SJCRH30 (cell line): ENCODE results near the gene TCF25. TPM values are rescaled to one million over a fixed set of nuclear protein-coding genes. Genes with fewer than 3 reads are reported as not detected.
"Not testable (repeated sequence)": the region's sequence is repeated elsewhere in the genome, so short reads cannot be mapped to it uniquely, and the experiment has no call there.

Experiments used
- DNase-seq, 2 experiments: peaks; one replicate each; pipeline ENCODE4 v3.0.0-alpha.2; 2015 to 2020
- H3K27ac ChIP-seq: fragments of 250-450 bp; sonication (Bioruptor Pico); 2 replicates; pipeline ENCODE4 v1.5.1; 2020; ENCODE audit warnings: mild to moderate bottlenecking, moderate library complexity
- H3K27me3 ChIP-seq: fragments of 250-450 bp; sonication (Bioruptor Pico); 2 replicates; pipeline ENCODE4 v1.5.1; 2020; ENCODE audit warnings: mild to moderate bottlenecking, moderate library complexity
- H3K36me3 ChIP-seq: fragments of 250-450 bp; sonication (Bioruptor Pico); 2 replicates; pipeline ENCODE4 v1.5.1; 2020; ENCODE audit warnings: mild to moderate bottlenecking, moderate library complexity
- H3K4me1 ChIP-seq: fragments of 250-450 bp; sonication (Bioruptor Pico); 2 replicates; pipeline ENCODE4 v1.5.1; 2020; ENCODE audit warnings: mild to moderate bottlenecking, moderate library complexity
- H3K4me3 ChIP-seq: fragments of 250-450 bp; sonication (Bioruptor Pico); 2 replicates; pipeline ENCODE4 v1.5.1; 2020; ENCODE audit warnings: mild to moderate bottlenecking, moderate library complexity
- H3K9me3 ChIP-seq: fragments of 250-450 bp; sonication (Bioruptor Pico); replicated peaks from 2 replicates; pipeline ENCODE4 v1.5.1; 2020; ENCODE audit warnings: mild to moderate bottlenecking, moderate library complexity
- total RNA-seq: library from RNA; depleted of rRNA; stranded (reverse); fragments of >200 nt; shearing (Covaris generic); gene quantifications from 2 replicates; pipeline ENCODE4 v1.2.3, GENCODE V29; 2014; rRNA removed

The TCF25 gene, protein sequence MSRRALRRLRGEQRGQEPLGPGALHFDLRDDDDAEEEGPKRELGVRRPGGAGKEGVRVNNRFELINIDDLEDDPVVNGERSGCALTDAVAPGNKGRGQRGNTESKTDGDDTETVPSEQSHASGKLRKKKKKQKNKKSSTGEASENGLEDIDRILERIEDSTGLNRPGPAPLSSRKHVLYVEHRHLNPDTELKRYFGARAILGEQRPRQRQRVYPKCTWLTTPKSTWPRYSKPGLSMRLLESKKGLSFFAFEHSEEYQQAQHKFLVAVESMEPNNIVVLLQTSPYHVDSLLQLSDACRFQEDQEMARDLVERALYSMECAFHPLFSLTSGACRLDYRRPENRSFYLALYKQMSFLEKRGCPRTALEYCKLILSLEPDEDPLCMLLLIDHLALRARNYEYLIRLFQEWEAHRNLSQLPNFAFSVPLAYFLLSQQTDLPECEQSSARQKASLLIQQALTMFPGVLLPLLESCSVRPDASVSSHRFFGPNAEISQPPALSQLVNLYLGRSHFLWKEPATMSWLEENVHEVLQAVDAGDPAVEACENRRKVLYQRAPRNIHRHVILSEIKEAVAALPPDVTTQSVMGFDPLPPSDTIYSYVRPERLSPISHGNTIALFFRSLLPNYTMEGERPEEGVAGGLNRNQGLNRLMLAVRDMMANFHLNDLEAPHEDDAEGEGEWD
- total RNA-seq, result 60.0 and 65.9 TPM in 2 replicates

DNA sequence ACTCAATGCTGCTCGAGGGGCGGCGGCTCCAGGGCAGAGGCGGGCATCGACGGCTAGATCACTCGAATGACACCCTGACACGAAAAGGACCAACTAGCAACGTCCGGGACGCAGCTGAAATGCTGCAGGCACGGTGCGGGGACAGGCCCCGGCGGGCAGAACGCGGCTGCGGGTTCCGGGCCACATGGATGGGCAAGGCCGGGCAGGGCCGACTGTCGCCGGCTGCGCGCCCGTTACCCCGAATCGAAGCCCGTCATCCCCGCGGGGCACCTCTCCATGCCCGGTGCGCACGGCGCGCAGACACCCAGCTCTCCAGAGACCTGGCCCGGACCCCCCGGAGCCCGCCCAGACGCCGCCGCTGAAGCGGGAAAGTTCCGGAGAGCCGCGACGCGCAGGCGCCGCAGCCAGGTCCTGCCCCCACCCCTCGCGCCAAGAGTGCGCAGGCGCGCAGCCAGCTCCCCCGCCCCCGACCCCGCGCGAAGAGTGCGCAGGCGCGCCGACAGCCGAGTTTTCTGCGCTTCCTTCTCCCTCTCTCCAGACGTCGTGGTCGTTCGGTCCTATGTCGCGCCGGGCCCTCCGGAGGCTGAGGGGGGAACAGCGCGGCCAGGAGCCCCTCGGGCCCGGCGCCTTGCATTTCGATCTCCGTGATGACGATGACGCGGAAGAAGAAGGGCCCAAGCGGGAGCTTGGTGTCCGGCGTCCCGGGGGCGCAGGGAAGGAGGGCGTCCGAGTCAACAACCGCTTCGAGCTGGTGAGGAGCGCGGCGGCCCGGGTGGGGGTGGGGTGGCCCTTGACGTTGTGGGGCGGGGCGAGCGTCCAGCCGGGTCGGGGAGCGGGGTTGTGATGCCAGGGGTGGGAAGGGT is at the start of gene TCF25:
TCF25 (plus strand) TSS at position 484 of the 863 bp plus-strand sequence; CDS start at position 560, 76 bp downstream.
- Histone ChIP-seq H3K4me1 (no peaks in the 10 kb centered on the region), H3K27me3 (no peaks in the 10 kb centered on the region), H3K27ac (peak within 1 kb of the TSS; percentile 83), H3K4me3 (peak within 1 kb of the TSS; percentile 87), H3K36me3 (peaks cover 23% of the 10 kb centered on the region), H3K9me3 (peaks cover under 1% of the 10 kb centered on the region; the same call in 1 of the 2 replicates)
- peak; percentile 86 to 92 for DNase-seq

DNA sequence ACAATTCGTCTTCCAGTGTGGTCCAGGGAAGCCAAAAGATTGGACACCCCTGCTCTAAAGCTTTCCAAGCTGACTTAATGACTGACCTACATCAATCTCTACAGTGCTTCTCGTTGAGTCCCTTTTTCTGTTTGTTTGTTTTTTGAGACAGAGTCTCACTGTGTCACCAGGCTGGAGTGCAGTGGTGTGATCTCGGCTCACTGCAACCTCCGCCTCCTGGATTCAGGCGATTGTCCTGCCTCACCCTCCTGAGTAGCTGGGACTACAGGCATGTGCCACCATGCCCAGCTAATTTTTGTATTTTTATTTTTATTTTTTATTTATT is 49.6 kb upstream of the TCF25 start:
- DNase-seq, H3K27me3 ChIP-seq, H3K9me3 ChIP-seq, H3K36me3 ChIP-seq, H3K27ac ChIP-seq, H3K4me3 ChIP-seq: not testable (repeated sequence)
- H3K4me1 ChIP-seq, result peaks cover 21% of the 10 kb centered on the region

DNA sequence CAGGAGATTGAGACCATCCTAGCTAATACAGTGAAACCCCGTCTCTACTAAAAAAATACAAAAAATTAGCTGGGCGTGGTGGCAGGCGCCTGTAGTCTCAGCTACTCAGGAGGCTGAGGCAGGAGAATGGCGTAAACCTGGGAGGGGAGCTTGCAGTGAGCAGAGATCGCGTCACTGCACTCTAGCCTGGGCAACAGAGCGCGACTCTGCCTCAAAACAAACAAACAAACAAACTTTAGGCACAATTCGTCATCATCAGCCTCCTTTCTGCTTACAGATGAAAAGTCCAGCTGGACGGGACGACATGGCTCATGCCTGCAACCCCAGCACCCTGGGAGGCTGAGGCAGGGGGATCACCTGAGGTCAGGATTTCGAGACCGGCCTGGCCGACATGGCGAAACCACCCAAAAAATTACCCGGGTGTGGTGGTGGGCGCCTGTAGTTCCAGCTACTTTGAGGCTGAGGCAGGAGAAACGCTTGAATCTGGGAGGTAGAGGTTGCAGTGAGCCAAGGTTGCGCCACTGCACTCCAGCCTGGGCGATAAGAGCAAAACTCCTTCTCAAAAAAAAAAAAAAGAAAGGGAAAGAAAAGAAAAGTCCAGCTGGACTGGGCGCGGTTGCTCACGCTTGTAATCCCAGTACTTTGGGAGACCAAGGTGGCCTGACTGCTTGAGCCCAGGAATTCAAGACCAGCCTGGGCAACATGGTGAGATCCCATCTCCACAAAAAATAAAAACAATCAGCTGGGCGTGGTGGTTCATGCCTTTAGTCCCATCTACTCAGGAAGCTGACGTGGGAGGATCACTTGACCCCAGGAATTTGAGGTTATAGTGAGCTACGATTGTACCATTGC is 46.6 kb upstream of the TCF25 start:
- DNase-seq, result no peak
- H3K36me3 ChIP-seq, result no peaks in the 10 kb centered on the region
- H3K9me3 ChIP-seq, result no peaks in the 10 kb centered on the region
- H3K27ac ChIP-seq, result no peak overlapping the region
- H3K4me1 ChIP-seq, result peaks cover 20% of the 10 kb centered on the region
- H3K27me3 ChIP-seq, result no peaks in the 10 kb centered on the region
- no peak overlapping the region for H3K4me3 ChIP-seq

DNA sequence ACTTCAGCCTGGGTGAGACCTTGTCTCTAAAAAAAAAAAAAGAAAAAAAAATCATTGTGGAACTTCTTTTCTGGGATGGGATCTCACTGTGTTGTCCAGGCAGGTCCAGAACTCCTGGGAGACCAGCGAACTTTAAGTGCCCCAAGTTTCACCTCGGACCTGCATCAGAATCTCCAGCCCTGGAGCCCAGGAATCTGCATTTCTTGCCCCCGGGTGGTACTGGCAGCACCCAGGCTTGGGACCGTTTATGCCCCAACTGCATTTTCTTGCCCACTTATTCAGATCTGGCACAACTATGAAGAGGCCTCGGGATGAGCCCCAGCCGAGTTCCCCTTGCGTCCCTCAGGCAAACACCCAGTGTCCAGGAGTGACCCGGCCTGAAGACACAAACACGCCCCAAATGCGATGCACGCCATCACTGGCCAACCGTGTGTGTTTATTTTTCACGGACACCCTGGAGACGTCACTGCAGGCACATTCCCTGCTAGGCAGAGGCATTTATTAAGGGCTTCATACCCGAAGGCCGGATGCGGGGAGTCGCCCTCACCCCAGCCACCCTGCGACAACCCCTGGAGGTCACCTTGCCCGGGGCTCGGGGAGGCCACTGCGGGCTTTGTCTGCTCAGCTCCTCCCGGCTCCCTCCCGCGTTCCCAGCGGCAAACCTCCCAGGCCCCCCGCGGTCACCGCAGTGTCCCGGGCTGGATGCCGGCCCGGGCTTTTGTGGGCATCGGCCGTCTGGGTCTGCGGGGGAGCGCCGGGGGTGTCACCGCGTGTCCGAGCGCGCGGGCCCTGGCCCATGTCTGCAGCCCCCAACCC is 45.8 kb upstream of the TCF25 start:
- Histone ChIP-seq H3K9me3 (no peaks in the 10 kb centered on the region), H3K27me3 (no peaks in the 10 kb centered on the region), H3K4me3 (peak overlapping the region; percentile 71), H3K4me1 (peaks cover 12% of the 10 kb centered on the region; the same call in 1 of the 2 replicates), H3K36me3 (no peaks in the 10 kb centered on the region), H3K27ac (no peak overlapping the region)
- DNase-seq, result peak; percentile 34 to 50

DNA sequence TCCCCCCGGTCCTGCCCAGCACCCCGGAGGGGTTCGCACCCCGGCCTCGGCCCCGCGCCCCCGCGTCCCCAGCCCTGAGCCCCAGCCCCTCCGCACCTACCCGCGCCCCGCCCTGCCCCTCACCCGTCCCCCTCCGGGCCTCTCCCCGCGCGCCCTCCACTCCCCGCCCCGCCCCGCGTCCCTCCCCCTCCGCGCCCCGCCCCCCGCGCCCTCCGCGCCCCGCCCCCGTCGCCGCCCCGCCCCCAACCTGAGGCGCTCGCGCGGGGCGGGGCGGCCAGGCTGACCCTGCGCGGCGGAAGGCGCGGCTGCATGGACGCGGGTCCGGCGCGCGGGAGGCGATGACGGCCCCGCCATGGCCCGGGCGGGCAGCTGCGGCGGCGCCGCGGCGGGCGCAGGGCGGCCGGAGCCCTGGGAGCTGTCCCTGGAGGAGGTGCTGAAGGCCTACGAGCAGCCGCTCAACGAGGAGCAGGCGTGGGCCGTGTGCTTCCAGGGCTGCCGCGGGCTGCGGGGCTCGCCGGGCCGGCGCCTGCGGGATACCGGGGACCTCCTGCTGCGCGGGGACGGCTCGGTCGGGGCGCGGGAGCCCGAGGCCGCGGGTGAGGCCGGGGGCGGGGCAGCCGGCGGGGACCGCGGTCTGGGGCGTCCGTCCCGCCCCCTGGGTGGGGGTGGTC is 45.1 kb upstream of the TCF25 start, which contains the start of gene SPIRE2:
SPIRE2 (plus strand) TSS at position 277 of the 671 bp plus-strand sequence; CDS start at position 353, 76 bp downstream.
- Histone ChIP-seq H3K4me3 (peak within 1 kb of the TSS; percentile 71), H3K36me3 (no peaks in the 10 kb centered on the region), H3K4me1 (peaks cover 5% of the 10 kb centered on the region; the same call in 1 of the 2 replicates), H3K9me3 (no peaks in the 10 kb centered on the region), H3K27me3 (no peaks in the 10 kb centered on the region), H3K27ac (no peak within 1 kb of the TSS)
- peak; percentile 78 to 85 for DNase-seq

DNA sequence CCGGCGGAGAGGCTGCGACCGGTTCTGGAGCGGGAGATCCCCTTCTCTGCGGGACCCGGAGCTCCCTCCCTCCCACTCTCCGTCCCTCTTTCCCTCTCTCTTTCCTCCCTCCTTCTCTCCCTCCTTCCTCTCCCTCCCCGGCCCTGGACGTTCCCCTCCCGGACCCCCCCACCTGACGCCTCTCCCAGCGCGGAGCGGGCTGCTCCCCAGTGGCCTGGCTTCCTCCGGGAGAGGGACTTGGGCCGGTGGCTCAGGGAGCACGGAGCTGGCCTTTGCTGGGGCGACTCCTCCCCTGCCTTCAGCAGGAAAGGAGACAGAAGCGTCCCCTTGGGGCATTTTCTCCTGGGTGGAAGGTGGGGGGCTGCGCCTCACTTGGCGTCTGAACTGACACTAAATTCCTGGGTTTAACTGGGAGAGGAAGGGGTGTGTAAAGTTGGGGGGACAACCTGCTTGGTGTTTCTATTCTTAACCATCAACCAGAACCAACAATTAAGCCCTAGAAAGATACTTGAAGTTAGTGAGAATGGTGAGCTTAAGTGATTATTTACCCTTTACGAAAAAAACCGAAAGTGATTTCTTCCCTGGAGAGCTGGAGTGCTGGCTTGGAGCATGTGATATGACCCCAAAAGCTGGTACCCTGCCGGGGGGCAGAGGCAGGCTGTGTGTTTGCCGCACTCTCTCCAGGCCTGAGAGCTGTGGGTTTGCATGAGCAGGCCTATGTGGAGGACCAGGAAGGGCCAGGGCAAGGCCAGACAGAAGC is 44.3 kb upstream of the TCF25 start:
- Histone ChIP-seq H3K27me3 (no peaks in the 10 kb centered on the region), H3K9me3 (no peaks in the 10 kb centered on the region), H3K4me3 (peak overlapping the region; percentile 44), H3K36me3 (no peaks in the 10 kb centered on the region), H3K27ac (no peak overlapping the region), H3K4me1 (peaks cover 3% of the 10 kb centered on the region; the same call in 1 of the 2 replicates)
- DNase-seq, result no peak

DNA sequence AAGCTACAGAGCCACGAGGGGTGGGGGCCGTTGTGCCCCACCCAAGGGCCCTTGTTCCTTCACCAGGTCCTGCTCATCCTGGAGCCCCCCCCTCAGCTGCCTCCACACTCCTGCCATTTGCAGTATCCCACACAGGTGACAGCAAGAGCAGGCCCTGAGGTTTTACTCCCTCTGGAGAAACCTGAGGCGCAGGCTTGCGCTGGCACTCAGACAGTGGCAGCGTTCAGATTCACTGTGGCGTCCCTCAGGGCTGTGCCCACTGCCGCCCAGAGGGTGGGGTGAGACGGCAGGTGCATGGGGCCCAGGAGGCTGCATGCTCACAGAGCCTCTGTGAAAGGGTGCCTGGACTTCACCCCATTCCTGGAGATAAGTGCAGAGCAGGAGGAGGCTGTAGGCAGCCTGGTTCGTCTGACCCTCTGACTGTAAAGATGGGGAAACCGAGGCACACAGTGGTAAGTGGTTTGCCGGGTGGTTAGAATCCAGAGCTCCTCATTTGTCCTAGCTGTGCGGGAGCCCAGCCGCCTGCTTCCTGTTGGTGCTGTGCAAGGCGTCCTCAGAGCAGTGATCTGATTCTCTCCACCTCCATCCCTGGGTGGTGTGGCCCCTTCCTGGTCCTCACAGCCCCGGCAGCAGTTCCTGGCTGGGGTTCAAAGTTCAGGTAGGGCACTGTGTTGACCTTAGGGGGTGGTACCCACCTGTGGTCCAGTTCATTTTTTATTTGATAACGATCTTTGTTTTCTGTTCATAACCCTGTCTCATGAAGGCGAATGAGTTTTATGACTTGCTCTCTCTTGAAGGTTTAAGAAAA is 43.6 kb upstream of the TCF25 start:
- no peaks in the 10 kb centered on the region for H3K27me3 ChIP-seq

DNA sequence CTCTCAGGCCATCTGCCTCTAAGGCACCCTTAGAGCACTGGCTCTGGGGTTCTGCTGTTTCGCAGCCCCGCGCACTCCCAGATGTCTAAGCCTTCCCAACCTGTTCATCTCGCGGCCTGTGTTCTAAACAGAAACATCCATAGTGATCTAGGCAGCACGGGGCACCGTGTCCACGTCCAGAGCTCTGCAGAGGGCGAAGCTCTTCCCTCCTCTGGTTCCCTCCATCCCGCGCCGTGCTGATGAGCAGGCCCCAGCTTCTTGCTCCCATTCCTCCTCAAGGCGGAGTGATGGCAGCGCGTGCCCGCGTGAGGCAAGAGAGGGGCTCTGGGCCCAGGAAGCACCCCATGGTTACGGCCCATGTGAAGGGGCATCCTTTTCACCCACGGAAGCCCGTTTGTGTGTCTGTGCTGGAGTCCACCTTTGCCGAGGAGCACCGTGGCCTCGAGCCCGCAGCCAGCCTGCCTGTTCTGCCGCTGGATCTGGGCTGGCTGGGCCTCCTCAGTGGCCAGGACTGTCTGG is 41.5 kb upstream of the TCF25 start:
- Histone ChIP-seq H3K9me3 (no peaks in the 10 kb centered on the region), H3K4me3 (no peak overlapping the region), H3K4me1 (peaks cover 3% of the 10 kb centered on the region; the same call in 1 of the 2 replicates), H3K27me3 (no peaks in the 10 kb centered on the region), H3K36me3 (no peaks in the 10 kb centered on the region), H3K27ac (no peak overlapping the region)
- no peak for DNase-seq

More for the DNA sequence above, 43.6 kb upstream of the TCF25 start:
- Histone ChIP-seq H3K4me3 (no peak overlapping the region), H3K9me3 (no peaks in the 10 kb centered on the region), H3K27ac (no peak overlapping the region), H3K36me3 (no peaks in the 10 kb centered on the region), H3K4me1 (peaks cover 3% of the 10 kb centered on the region; the same call in 1 of the 2 replicates)
- no peak for DNase-seq

DNA sequence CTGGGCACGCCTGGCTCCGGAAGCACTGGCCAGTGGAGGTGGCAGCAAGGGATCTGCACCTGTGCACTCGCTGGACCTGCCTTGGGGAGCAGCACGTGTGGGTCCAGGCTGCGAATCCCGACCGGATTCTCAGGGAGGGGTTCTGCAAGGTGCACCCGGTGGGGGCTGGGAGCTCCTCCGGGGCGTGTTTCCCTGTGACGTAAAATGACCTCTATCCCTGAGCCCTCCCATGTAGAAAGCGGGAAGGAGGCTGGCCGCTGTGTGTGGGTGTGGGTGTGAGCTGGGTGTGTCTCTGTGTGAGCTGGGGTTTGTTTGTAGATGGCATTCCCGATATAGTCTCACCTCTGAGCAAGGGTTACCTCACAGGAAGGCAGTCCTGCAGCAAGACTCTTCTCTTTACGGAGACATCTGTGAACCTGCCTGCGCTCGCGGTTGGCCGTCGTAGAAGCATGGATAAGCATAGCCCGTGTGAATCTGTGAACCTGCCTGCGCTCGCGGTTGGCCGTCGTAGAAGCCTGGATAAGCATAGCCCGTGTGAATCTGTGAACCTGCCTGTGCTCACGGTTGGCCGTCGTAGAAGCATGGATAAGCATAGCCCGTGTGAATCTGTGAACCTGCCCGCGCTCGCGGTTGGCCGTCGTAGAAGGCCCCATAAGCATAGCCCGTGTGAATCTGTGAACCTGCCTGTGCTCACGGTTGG is 39.6 kb upstream of the TCF25 start:
- H3K4me1 ChIP-seq, DNase-seq, H3K36me3 ChIP-seq, H3K27me3 ChIP-seq, H3K4me3 ChIP-seq, H3K27ac ChIP-seq, H3K9me3 ChIP-seq: not testable (repeated sequence)

DNA sequence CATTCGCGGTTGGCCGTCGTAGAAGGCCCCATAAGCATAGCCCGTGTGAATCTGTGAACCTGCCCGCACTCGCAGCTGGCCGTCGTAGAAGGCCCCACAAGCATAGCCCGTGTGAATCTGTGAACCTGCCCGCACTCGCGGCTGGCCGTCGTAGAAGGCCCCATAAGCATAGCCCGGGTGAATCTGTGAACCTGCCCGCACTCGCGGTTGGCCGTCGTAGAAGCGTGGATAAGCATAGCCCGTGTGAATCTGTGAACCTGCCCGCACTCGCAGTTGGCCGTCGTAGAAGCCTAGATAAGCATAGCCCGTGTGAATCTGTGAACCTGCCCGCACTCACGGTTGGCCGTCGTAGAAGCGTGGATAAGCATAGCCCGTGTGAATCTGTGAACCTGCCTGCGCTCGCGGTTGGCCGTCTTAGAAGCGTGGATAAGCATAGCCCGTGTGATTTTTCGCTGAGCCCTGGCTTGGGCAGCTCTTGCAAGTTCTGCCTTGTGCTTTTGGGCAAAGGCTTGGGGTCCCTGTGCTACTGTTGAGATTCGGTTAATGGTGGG is 38.5 kb upstream of the TCF25 start:
- not testable (repeated sequence) for DNase-seq, H3K4me1 ChIP-seq, H3K36me3 ChIP-seq, H3K27ac ChIP-seq, H3K4me3 ChIP-seq, H3K27me3 ChIP-seq, H3K9me3 ChIP-seq

DNA sequence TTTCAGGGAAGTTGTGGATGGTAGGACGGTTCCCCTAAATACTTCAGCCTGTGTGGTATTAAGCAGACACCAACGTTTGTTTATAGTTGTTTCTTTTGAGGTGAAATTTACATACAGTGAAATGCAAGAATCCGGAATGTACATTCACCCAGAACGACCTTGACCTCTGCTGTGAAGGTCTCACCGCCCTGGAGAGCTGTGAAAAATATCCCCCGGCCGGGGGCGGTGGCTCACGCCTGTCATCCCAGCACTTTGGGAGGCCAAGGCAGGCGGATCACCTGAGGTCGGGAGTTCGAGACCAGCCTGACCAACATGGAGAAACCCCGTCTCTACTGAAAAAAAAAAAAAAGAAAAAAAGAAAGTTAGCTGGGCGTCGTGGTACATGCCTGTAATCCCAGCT is 36.9 kb upstream of the TCF25 start:
- DNase-seq, H3K9me3 ChIP-seq, H3K4me3 ChIP-seq, H3K27me3 ChIP-seq, H3K36me3 ChIP-seq, H3K4me1 ChIP-seq, H3K27ac ChIP-seq: not testable (repeated sequence)
